HEK293 (cell line): ENCODE results near the gene MACF1.

ENCODE experiments used
- CTCF ChIA-PET: fragments of 350-600 bp; formaldehyde crosslinking; extraction: SDS; loops from one replicate; lab custom pipeline; 2021; ENCODE audit warnings: antibody characterized with exemption; lab: Yijun Ruan, JAX
- POLR2A ChIA-PET: fragments of 300-600 bp; formaldehyde crosslinking; extraction: SDS; loops from one replicate; lab custom pipeline; 2020; ENCODE audit warnings: antibody characterized with exemption, inconsistent platforms; lab: Yijun Ruan, JAX
- H3K27ac ChIP-seq: fragments of 200-500 bp; sonication (Bioruptor generic); 2 replicates; pipeline ENCODE4 v1.5.1; 2014; ENCODE audit warnings: low read depth, low read length, control low read depth, inconsistent platforms; ENCODE audit errors: extremely low read depth
- H3K36me3 ChIP-seq, 2 experiments: fragments of 200-500 bp in 1 of 2; sonication (Bioruptor generic) in 1 of 2; 1 replicate in 1 of 2; 2 replicates in 1 of 2; pipeline ENCODE4 v1.5.1; 2014 to 2017; ENCODE audit warnings: inconsistent platforms in 2 of 2, low read length in 2 of 2; ENCODE audit not compliant: control insufficient read depth in 2 of 2, insufficient read depth in 1 of 2
- H3K4me1 ChIP-seq: fragments of 200-500 bp; sonication (Bioruptor generic); 2 replicates; pipeline ENCODE4 v1.5.1; 2014; ENCODE audit warnings: mild to moderate bottlenecking, low read length, inconsistent platforms; ENCODE audit not compliant: control insufficient read depth, insufficient read depth
- H3K4me3 ChIP-seq: 2 replicates; pipeline ENCODE4 v1.5.1; 2011; ENCODE audit warnings: low read depth, mild to moderate bottlenecking, control low read depth, low read length, moderate library complexity
- H3K9me3 ChIP-seq: fragments of 200-500 bp; sonication (Bioruptor generic); 2 replicates; pipeline ENCODE4 v1.5.1; 2014; ENCODE audit warnings: low read depth, low read length, inconsistent platforms; ENCODE audit not compliant: control insufficient read depth, insufficient read depth
- GFI1B ChIP-seq: fragments of 450-650 bp; formaldehyde crosslinking; IDR thresholded peaks from 2 replicates; pipeline ENCODE4 v1.5.1; 2016; ENCODE audit warnings: missing biosample characterization, missing genetic modification characterization
- KLF8 ChIP-seq: fragments of 450-650 bp; formaldehyde crosslinking; IDR thresholded peaks from 2 replicates; pipeline ENCODE4 v1.5.1; 2016; ENCODE audit warnings: missing biosample characterization, missing genetic modification characterization
- OSR2 ChIP-seq: fragments of 450-650 bp; formaldehyde crosslinking; IDR thresholded peaks from 2 replicates; pipeline ENCODE4 v1.5.1; 2016; ENCODE audit warnings: missing biosample characterization, missing genetic modification characterization
- RBAK ChIP-seq: fragments of 450-650 bp; formaldehyde crosslinking; IDR thresholded peaks from 2 replicates; pipeline ENCODE4 v1.5.1; 2016; ENCODE audit warnings: missing biosample characterization, missing genetic modification characterization
- TRIM28 ChIP-seq: IDR thresholded peaks from 2 replicates; pipeline ENCODE4 v1.6.1; 2011; ENCODE audit warnings: low read length, control low read depth, borderline replicate concordance
- TSHZ1 ChIP-seq: fragments of 450-650 bp; formaldehyde crosslinking; IDR thresholded peaks from 2 replicates; pipeline ENCODE4 v1.5.1; 2016; ENCODE audit warnings: missing biosample characterization, missing genetic modification characterization, borderline replicate concordance
- ZBTB17 ChIP-seq: fragments of 450-650 bp; formaldehyde crosslinking; IDR thresholded peaks from 2 replicates; pipeline ENCODE4 v1.5.1; 2016; ENCODE audit warnings: missing biosample characterization, missing genetic modification characterization
- ZNF121 ChIP-seq: fragments of 450-650 bp; formaldehyde crosslinking; IDR thresholded peaks from 2 replicates; pipeline ENCODE4 v1.5.1; 2016; ENCODE audit warnings: missing biosample characterization, missing genetic modification characterization
- ZNF211 ChIP-seq: fragments of 450-650 bp; formaldehyde crosslinking; IDR thresholded peaks from 2 replicates; pipeline ENCODE4 v1.5.1; 2016; ENCODE audit warnings: low read depth, missing biosample characterization, missing genetic modification characterization
- ZNF324 ChIP-seq: fragments of 450-650 bp; formaldehyde crosslinking; IDR thresholded peaks from 2 replicates; pipeline ENCODE4 v1.5.1; 2016; ENCODE audit warnings: missing biosample characterization, missing genetic modification characterization
- ZNF341 ChIP-seq: fragments of 450-650 bp; formaldehyde crosslinking; IDR thresholded peaks from 2 replicates; pipeline ENCODE4; 2016; ENCODE audit warnings: low read depth, missing biosample characterization, missing genetic modification characterization
- ZNF366 ChIP-seq: fragments of 450-650 bp; formaldehyde crosslinking; conservative IDR thresholded peaks from 2 replicates; pipeline ENCODE4 v1.5.1; 2016; ENCODE audit warnings: missing biosample characterization, missing genetic modification characterization
- ZNF473 ChIP-seq: fragments of 450-650 bp; formaldehyde crosslinking; IDR thresholded peaks from 2 replicates; pipeline ENCODE4 v1.5.1; 2017; ENCODE audit warnings: missing biosample characterization, missing genetic modification characterization
- ZNF501 ChIP-seq: fragments of 450-650 bp; formaldehyde crosslinking; IDR thresholded peaks from 2 replicates; pipeline ENCODE4 v1.5.1; 2016; ENCODE audit warnings: missing biosample characterization, missing genetic modification characterization
- ZNF645 ChIP-seq: fragments of 450-650 bp; formaldehyde crosslinking; IDR thresholded peaks from 2 replicates; pipeline ENCODE4; 2016; ENCODE audit warnings: missing biosample characterization, missing genetic modification characterization
- ZNF654 ChIP-seq: fragments of 450-650 bp; formaldehyde crosslinking; IDR thresholded peaks from 2 replicates; pipeline ENCODE4 v1.5.1; 2016; ENCODE audit warnings: low read depth, missing biosample characterization, missing genetic modification characterization
- ZNF664 ChIP-seq: fragments of 450-650 bp; formaldehyde crosslinking; IDR thresholded peaks from 2 replicates; pipeline ENCODE4 v1.5.1; 2016; ENCODE audit warnings: missing biosample characterization, missing genetic modification characterization
- ZNF692 ChIP-seq: fragments of 450-650 bp; formaldehyde crosslinking; IDR thresholded peaks from 2 replicates; pipeline ENCODE4 v1.5.1; 2016; ENCODE audit warnings: missing biosample characterization, missing genetic modification characterization
- ZXDB ChIP-seq: fragments of 450-650 bp; formaldehyde crosslinking; IDR thresholded peaks from 2 replicates; pipeline ENCODE4 v1.5.1; 2016; ENCODE audit warnings: missing biosample characterization, missing genetic modification characterization
- TF ChIP-seq, protein P1 (sequence below): fragments of 450-650 bp; formaldehyde crosslinking; IDR thresholded peaks from 2 replicates; pipeline ENCODE4 v1.5.1; 2016; ENCODE audit warnings: missing biosample characterization, missing genetic modification characterization
- TF ChIP-seq, protein P2 (sequence below): fragments of 450-650 bp; formaldehyde crosslinking; IDR thresholded peaks from 2 replicates; pipeline ENCODE4 v1.5.1; 2016; ENCODE audit warnings: missing biosample characterization, missing genetic modification characterization
- TF ChIP-seq, protein P3 (sequence below): fragments of 450-650 bp; formaldehyde crosslinking; IDR thresholded peaks from 2 replicates; pipeline ENCODE4 v1.5.1; 2016; ENCODE audit warnings: missing biosample characterization, missing genetic modification characterization

MACF1 gene

DNA sequence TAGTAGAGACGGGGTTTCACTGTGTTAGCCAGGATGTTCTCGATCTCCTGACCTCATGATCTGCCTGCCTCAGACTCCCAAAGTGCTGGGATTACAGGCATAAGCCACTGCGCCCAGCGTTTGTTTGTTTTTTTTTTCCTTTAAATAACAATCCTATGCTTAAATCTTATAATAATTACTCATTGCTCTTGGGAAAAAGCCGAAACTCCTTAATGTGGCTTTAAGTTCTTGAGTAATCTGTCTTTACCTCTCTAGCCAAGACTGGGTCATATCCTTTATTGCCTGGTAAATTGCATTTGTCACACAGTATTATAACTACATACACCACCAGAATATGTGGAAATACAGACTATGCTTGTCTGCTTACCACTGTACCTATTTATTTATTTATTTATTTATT lies 97.1 kb downstream of the MACF1 start:
- TF ChIP-seq ZNF366 (tag by site-specific recombination) = no peak
- no peak for TF ChIP-seq ZNF211 (tag by site-specific recombination)
- TF ChIP-seq GFI1B (tag by site-specific recombination) = no peak
- TF ChIP-seq ZBTB17 (tag by site-specific recombination) = no peak
- no peak for TF ChIP-seq ZNF341 (tag by site-specific recombination)

DNA sequence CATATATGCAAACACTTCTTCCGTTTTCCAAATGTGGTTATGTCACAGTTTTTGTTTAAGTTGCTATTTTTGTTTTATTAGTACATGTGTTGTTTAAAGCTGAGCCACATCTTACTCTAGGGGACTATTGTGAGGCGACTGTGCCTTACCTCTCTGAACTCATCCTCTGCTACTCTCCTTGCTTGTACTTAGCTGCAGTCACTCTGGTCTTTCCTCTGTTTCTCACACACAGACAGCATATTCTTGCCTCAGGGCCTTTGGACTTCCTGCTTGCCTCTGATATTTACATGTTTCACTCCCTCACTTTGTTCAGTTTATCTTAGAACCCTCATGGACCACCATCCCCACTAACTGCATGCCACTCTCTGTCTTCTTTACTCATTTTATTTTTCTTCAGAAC lies 101.1 kb downstream of the MACF1 start:
- POLR2A ChIA-PET = no interaction called here
- no peak overlapping the region for H3K4me3 ChIP-seq
- no peaks in the 10 kb centered on the region for H3K9me3 ChIP-seq
- no peak overlapping the region for H3K27ac ChIP-seq
- CTCF ChIA-PET = interaction anchor here (0.6 to 1.2 kb wide), 5 partner anchors 11 to 268 kb away, joined by 3 to 5 read pairs (median 3); no protein-coding TSS in a partner anchor
- TF ChIP-seq, protein P1, sequence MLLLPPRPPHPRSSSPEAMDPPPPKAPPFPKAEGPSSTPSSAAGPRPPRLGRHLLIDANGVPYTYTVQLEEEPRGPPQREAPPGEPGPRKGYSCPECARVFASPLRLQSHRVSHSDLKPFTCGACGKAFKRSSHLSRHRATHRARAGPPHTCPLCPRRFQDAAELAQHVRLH (tag by site-specific recombination) = no peak
- H3K4me1 ChIP-seq = no peaks in the 10 kb centered on the region
- H3K36me3 ChIP-seq = peaks cover 25 to 51% of the 10 kb centered on the region in 2 experiments

More for the DNA sequence above, 97.1 kb downstream of the MACF1 start:
- no peak overlapping the region for H3K27ac ChIP-seq
- H3K9me3 ChIP-seq = no peaks in the 10 kb centered on the region
- no peaks in the 10 kb centered on the region for H3K4me1 ChIP-seq
- no peak overlapping the region for H3K4me3 ChIP-seq
- CTCF ChIA-PET = no interaction called here
- H3K36me3 ChIP-seq = peaks cover 29 to 65% of the 10 kb centered on the region in 2 experiments
- POLR2A ChIA-PET = no interaction called here

GRCh38 chr1:39310015-39310414 lies 105.5 kb downstream of the MACF1 start:
- ChIA-PET POLR2A (no interaction called here), CTCF (interaction anchor here (0.6 to 1.1 kb wide), 3 partner anchors 33 to 101 kb away, joined by 3 to 6 read pairs (median 3); no protein-coding TSS in a partner anchor)
- no peak overlapping the region for H3K27ac ChIP-seq
- H3K4me3 ChIP-seq = no peak overlapping the region
- H3K4me1 ChIP-seq = no peaks in the 10 kb centered on the region
- H3K9me3 ChIP-seq = no peaks in the 10 kb centered on the region
- H3K36me3 ChIP-seq = peaks cover 18 to 57% of the 10 kb centered on the region in 2 experiments; a peak in 2 of 3 replicates
- TF ChIP-seq ZNF324 (tag by site-specific recombination) (no peak), TSHZ1 (tag by site-specific recombination) (no peak), ZNF692 (tag by site-specific recombination) (no peak), KLF8 (tag by site-specific recombination) (no peak), ZNF664 (tag by site-specific recombination) (no peak), ZNF654 (no peak), ZXDB (tag by site-specific recombination) (no peak), RBAK (tag by site-specific recombination) (no peak), ZNF645 (no peak), ZNF121 (no peak), TRIM28 (no peak), ZNF501 (tag by site-specific recombination) (no peak), ZNF473 (tag by site-specific recombination) (no peak), OSR2 (tag by site-specific recombination) (no peak)
- TF ChIP-seq, protein P2, sequence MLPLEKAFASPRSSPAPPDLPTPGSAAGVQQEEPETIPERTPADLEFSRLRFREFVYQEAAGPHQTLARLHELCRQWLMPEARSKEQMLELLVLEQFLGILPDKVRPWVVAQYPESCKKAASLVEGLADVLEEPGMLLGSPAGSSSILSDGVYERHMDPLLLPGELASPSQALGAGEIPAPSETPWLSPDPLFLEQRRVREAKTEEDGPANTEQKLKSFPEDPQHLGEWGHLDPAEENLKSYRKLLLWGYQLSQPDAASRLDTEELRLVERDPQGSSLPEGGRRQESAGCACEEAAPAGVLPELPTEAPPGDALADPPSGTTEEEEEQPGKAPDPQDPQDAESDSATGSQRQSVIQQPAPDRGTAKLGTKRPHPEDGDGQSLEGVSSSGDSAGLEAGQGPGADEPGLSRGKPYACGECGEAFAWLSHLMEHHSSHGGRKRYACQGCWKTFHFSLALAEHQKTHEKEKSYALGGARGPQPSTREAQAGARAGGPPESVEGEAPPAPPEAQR (tag by site-specific recombination) = no peak
- TF ChIP-seq, protein P1 (tag by site-specific recombination) = no peak
- TF ChIP-seq, protein P3, sequence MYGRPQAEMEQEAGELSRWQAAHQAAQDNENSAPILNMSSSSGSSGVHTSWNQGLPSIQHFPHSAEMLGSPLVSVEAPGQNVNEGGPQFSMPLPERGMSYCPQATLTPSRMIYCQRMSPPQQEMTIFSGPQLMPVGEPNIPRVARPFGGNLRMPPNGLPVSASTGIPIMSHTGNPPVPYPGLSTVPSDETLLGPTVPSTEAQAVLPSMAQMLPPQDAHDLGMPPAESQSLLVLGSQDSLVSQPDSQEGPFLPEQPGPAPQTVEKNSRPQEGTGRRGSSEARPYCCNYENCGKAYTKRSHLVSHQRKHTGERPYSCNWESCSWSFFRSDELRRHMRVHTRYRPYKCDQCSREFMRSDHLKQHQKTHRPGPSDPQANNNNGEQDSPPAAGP = no peak
